Kidney (tissue), 14 donors: ENCODE results near the gene KCNT2. TPM values are rescaled to one million over a fixed set of nuclear protein-coding genes. Genes with fewer than 3 reads are reported as not detected.

Source experiments
- DNase-seq, 5 donors: peaks; one replicate each; pipeline ENCODE4 v3.0.0-alpha.2; 2013 to 2020
- FAIRE-seq: peaks from 2 replicates; lab custom pipeline; 2012; peaks lifted over from hg19 to GRCh38; lab: Jason Lieb, UNC
- H3K27ac ChIP-seq, 2 donors: one replicate each; pipeline ENCODE4 v1.7.0; 2013; ENCODE audit warnings: low read depth in 2 of 2, low read length in 2 of 2, inconsistent platforms in 1 of 2
- H3K27me3 ChIP-seq: one replicate; pipeline ENCODE4 v1.7.1; 2013; ENCODE audit warnings: low read length, inconsistent platforms; ENCODE audit not compliant: control insufficient read depth, insufficient read depth
- H3K36me3 ChIP-seq, 3 donors: one replicate each; pipeline versions ENCODE4 v1.7.0 to v1.7.1; 2013; ENCODE audit warnings: low read length in 3 of 3, control low read depth in 1 of 3, inconsistent platforms in 1 of 3; ENCODE audit not compliant: insufficient read depth in 3 of 3, control insufficient read depth in 2 of 3
- H3K4me1 ChIP-seq, 3 donors: one replicate each; pipeline versions ENCODE4 v1.7.0 to v1.7.1; 2013; ENCODE audit warnings: low read length in 3 of 3, inconsistent platforms in 1 of 3, low read depth in 1 of 3; ENCODE audit not compliant: control insufficient read depth in 2 of 3, insufficient read depth in 2 of 3
- H3K4me3 ChIP-seq, 3 donors: one replicate each; pipeline versions ENCODE4 v1.7.0 to v1.8.1; 2013; ENCODE audit warnings: low read length in 3 of 3, control low read depth in 1 of 3, inconsistent platforms in 1 of 3
- H3K9ac ChIP-seq, 3 donors: one replicate each; pipeline versions ENCODE4 v1.7.0 to v1.7.1; 2013; ENCODE audit warnings: low read length in 3 of 3, control low read depth in 1 of 3, inconsistent platforms in 1 of 3
- H3K9me3 ChIP-seq, 3 donors: one replicate each; pipeline versions ENCODE4 v1.7.0 to v1.7.1; 2013; ENCODE audit warnings: low read length in 3 of 3, control low read depth in 1 of 3, inconsistent platforms in 1 of 3; ENCODE audit not compliant: control insufficient read depth in 2 of 3, insufficient read depth in 1 of 3
- CTCF ChIP-seq: IDR thresholded peaks from 3 replicates; pipeline ENCODE4 v1.5.1; 2012; ENCODE audit warnings: mild to moderate bottlenecking, moderate library complexity, borderline replicate concordance; ENCODE audit not compliant: insufficient read depth; ENCODE audit errors: extremely low read depth
- intact Hi-C: fragments of 100-400 bp; cut with DNase I; formaldehyde crosslinking; loops from one replicate; pipeline ENCODE4 v1.11.1; 2022
- polyA plus RNA-seq: library from polyadenylated mRNA; stranded (reverse); fragments of 350-450 nt; fragmentation: Illumina TruSeq; extraction: RNeasy Lipid Tissue Mini Kit (QIAGEN cat#74804); gene quantifications from one replicate; pipeline ENCODE4 v1.2.3, GENCODE V29; 2014; ENCODE audit warnings: low read depth, low replicate concordance; ENCODE audit not compliant: insufficient read depth
- total RNA-seq: library from RNA; stranded (reverse); fragmentation: NEBNext Ultra II Directional; extraction: Animal tissue kit (Norgen Biotek cat#: 25700); gene quantifications from one replicate; pipeline ENCODE4 v1.2.1, GENCODE V29; 2021
- donor health status: control.
- donor health status: control.
- donor health status: control.
- donor health status: control.
- donor health status: control.
- donor health status: DM: yes; HTN: yes; CAD: no.
- donor health status: Normal renal cell carcinoma (clear cell type).

KCNT2 gene
- total and polyA plus RNA-seq, 2 donors from 2014 or later: 0.39 to 6.3 TPM

GRCh38 chr1:196407358-196408051 is 200.7 kb downstream of the KCNT2 start:
- TF ChIP-seq CTCF: no peak
- H3K27ac ChIP-seq: no peak overlapping the region
- DNase-seq: peak in 3 of 5 donors; percentile 8 to 77 (median 68)

DNA sequence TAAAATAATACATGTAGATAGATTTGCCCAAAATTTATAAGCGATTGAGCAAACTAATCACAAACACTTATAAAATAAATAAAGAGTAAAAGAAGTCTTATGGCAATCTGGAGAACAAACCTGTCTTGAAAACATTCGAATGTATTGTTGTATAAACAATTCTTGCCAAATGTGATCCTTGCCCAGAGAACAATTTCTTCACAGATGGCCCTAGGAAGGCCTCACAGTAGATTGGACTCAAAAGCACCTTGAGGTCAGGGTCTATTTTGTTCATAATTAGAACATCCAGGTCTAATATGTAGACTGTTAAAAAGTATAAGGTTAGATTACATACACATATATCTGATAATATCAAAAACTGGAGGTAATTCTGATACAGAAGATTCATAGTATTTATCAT is 202.4 kb downstream of the KCNT2 start:
- intact Hi-C loops: no loop called here
- no peak overlapping the region for H3K9ac ChIP-seq
- no peaks in the 10 kb centered on the region for H3K36me3 ChIP-seq
- H3K9me3 ChIP-seq: no peaks in the 10 kb centered on the region
- DNase-seq (no peak), FAIRE-seq (no peak)
- H3K4me3 ChIP-seq: no peak overlapping the region
- H3K4me1 ChIP-seq: peaks cover 0 to 2% (median 0%) of the 10 kb centered on the region in 3 donors
- H3K27ac ChIP-seq: no peak overlapping the region
- no peak for TF ChIP-seq CTCF
- H3K27me3 ChIP-seq: no peaks in the 10 kb centered on the region

More at GRCh38 chr1:196407358-196408051, 200.7 kb downstream of the KCNT2 start:
- H3K4me1 ChIP-seq: peaks cover 0 to 2% (median 0%) of the 10 kb centered on the region in 3 donors
- H3K4me3 ChIP-seq: no peak overlapping the region
- no peak overlapping the region for H3K9ac ChIP-seq
- H3K9me3 ChIP-seq: no peaks in the 10 kb centered on the region
- no peaks in the 10 kb centered on the region for H3K27me3 ChIP-seq
- no peaks in the 10 kb centered on the region for H3K36me3 ChIP-seq
- intact Hi-C loops: no loop called here
- peak; percentile 15 for FAIRE-seq

DNA sequence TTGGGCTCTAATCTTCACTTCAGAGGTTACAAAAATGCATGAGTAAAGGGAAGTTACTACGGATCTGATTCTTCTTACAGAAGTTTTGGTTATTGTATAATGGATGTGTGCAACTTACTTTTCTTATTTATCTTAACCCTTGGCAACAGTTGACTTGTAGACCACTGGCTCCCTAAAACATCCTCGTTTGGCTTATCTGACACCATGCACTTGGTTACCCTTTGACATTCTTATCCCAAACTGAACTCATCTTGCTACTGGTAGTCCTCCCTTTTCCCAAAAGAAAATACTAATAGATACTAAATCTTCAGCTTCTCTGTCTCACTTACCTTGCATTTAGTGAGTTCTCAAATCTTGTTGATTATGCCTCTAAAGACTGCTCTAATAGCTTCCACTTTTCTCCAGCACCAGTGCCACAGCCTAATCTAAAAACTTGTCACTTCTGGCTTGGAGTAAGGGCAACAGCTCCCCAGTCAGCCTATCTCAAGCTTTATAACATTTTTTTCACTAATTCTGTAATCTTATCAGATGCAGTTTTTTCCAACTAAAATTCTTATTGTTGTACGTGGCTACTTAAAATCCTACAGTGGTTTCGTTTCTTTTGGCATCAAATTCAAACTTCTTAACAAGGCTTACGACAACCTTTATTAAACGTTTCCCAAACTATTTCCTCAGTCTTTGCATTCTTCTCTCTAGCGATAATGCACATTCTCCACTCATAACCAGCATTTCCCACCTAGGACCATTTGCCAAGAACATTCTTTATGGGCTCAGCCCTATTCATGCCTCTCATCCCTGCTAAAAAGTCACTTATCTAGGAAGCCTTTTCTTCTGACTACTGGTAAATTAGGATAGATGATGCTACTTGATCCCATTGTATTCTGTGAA is 204.2 kb downstream of the KCNT2 start:
- DNase-seq (no peak), FAIRE-seq (no peak)
- H3K4me1 ChIP-seq: peaks cover 0 to 2% (median 0%) of the 10 kb centered on the region in 3 donors
- H3K27me3 ChIP-seq: no peaks in the 10 kb centered on the region
- no peak overlapping the region for H3K9ac ChIP-seq
- TF ChIP-seq CTCF: no peak
- intact Hi-C loops: no loop called here
- no peaks in the 10 kb centered on the region for H3K9me3 ChIP-seq
- no peak overlapping the region for H3K27ac ChIP-seq
- H3K4me3 ChIP-seq: no peak overlapping the region
- H3K36me3 ChIP-seq: no peaks in the 10 kb centered on the region
